HepG2 (cell line): ENCODE data around the gene MED9. TPM values are rescaled to one million over a fixed set of nuclear protein-coding genes. Genes with fewer than 3 reads are reported as not detected.
A peak's percentile ranks its signal among the peaks of the same experiment; 100 is the strongest.

Experiments
- CBX2 ChIP-seq, 2 experiments: fragments of 200-600 bp in 1 of 2; sonication (generic); formaldehyde crosslinking in 1 of 2; IDR thresholded peaks; 2 replicates each; pipeline versions ENCODE4 v1.7.0 to v1.8.1; 2018 to 2022; ENCODE audit warnings: low read depth in 2 of 2, low read length in 1 of 2, mild to moderate bottlenecking in 1 of 2, missing genetic modification reagents in 1 of 2
- ERF ChIP-seq: IDR thresholded peaks from 2 replicates; pipeline ENCODE4 v1.6.1; 2018; ENCODE audit warnings: missing biosample characterization, missing genetic modification reagents
- FOXA3 ChIP-seq: IDR thresholded peaks from 2 replicates; pipeline ENCODE4 v1.6.1; 2016; ENCODE audit warnings: missing genetic modification reagents, missing compliant biosample characterization
- HOXA7 ChIP-seq: sonication (generic); formaldehyde crosslinking; IDR thresholded peaks from 2 replicates; pipeline ENCODE4 v1.8.1; 2022; ENCODE audit warnings: mild to moderate bottlenecking, missing genetic modification reagents, moderate library complexity
- KAT7 ChIP-seq: IDR thresholded peaks from 2 replicates; pipeline ENCODE4 v1.6.1; 2018; ENCODE audit warnings: borderline replicate concordance, missing compliant biosample characterization
- KDM1A ChIP-seq: IDR thresholded peaks from 2 replicates; pipeline ENCODE4 v1.6.1; 2016; ENCODE audit warnings: missing compliant biosample characterization
- KDM6A ChIP-seq: IDR thresholded peaks from 2 replicates; pipeline ENCODE4 v1.6.1; 2016; ENCODE audit warnings: low read depth
- KIAA2018 ChIP-seq: sonication (generic); formaldehyde crosslinking; IDR thresholded peaks from 2 replicates; pipeline ENCODE4 v1.5.0; 2020; ENCODE audit warnings: mild to moderate bottlenecking, missing genetic modification reagents, borderline replicate concordance
- NAIF1 ChIP-seq: sonication (generic); formaldehyde crosslinking; IDR thresholded peaks from 2 replicates; pipeline ENCODE4 v1.5.0; 2020; ENCODE audit warnings: mild to moderate bottlenecking, missing genetic modification reagents, borderline replicate concordance
- PATZ1 ChIP-seq: sonication (generic); formaldehyde crosslinking; IDR thresholded peaks from 2 replicates; pipeline ENCODE4 v1.4.0; 2020; ENCODE audit warnings: missing genetic modification reagents
- RAD51 ChIP-seq: fragments of 450-650 bp; IDR thresholded peaks from 2 replicates; pipeline ENCODE4 v1.6.1; 2016; ENCODE audit warnings: borderline replicate concordance
- REPIN1 ChIP-seq: sonication (generic); formaldehyde crosslinking; IDR thresholded peaks from 2 replicates; pipeline ENCODE4 v1.8.0; 2022; ENCODE audit warnings: missing genetic modification reagents, low read depth, mild to moderate bottlenecking, borderline replicate concordance
- RFXANK ChIP-seq: IDR thresholded peaks from 2 replicates; pipeline ENCODE4 v1.6.1; 2016
- SNAPC2 ChIP-seq: sonication (generic); formaldehyde crosslinking; IDR thresholded peaks from 2 replicates; pipeline ENCODE4 v1.8.1; 2022; ENCODE audit warnings: mild to moderate bottlenecking, missing genetic modification reagents
- TAF1 ChIP-seq: sonication (generic); formaldehyde crosslinking; IDR thresholded peaks from 2 replicates; pipeline ENCODE4 v1.4.0; 2020; ENCODE audit warnings: missing genetic modification reagents
- ZNF282 ChIP-seq: fragments of 450-650 bp; IDR thresholded peaks from 2 replicates; pipeline ENCODE4 v1.6.1; 2018; ENCODE audit not compliant: partially characterized antibody
- ZNF30 ChIP-seq: sonication (generic); formaldehyde crosslinking; IDR thresholded peaks from 2 replicates; pipeline ENCODE4 v1.5.0; 2020; ENCODE audit warnings: mild to moderate bottlenecking, missing genetic modification reagents
- ZNF550 ChIP-seq: sonication (generic); formaldehyde crosslinking; IDR thresholded peaks from 2 replicates; pipeline ENCODE4 v1.4.0; 2020; ENCODE audit warnings: mild to moderate bottlenecking, missing genetic modification reagents, borderline replicate concordance
- polyA plus RNA-seq, 8 experiments: library from polyadenylated mRNA; depleted of rRNA in 3 of 8; stranded (reverse) in 7 of 8; unstranded in 1 of 8; fragments of >200 nt; fragmentation: Illumina TruSeq in 4 of 8; extraction: Trizol in 4 of 8; gene quantifications; 2 replicates each; pipeline versions ENCODE4 v1.2.1 to v1.2.3, GENCODE V29; 2011 to 2016; ENCODE audit warnings: low read depth in 4 of 8, missing spikeins in 1 of 8, mixed read lengths in 1 of 8; ENCODE audit not compliant: insufficient read depth in 1 of 8
- total RNA-seq, 5 experiments: library from RNA; depleted of rRNA; stranded (reverse); fragments of >200 nt; fragmentation: Illumina TruSeq; extraction: Trizol; gene quantifications; 2 replicates each; pipeline ENCODE4 v1.2.3, GENCODE V29; 2016; ENCODE audit warnings: low read depth in 1 of 5
- TF ChIP-seq, protein P1 (sequence below): IDR thresholded peaks from 2 replicates; pipeline ENCODE4 v1.6.1; 2016; ENCODE audit warnings: missing compliant biosample characterization, missing genetic modification reagents, borderline replicate concordance

The MED9 gene
- total and polyA plus RNA-seq, 2 of the 13 experiments (the other 11 are each of a cell fraction or from before 2014, with no cell fraction given): 11.9 to 15.1 TPM

GRCh38 chr17:17496189-17497064, 19.6 kb downstream of the MED9 start, which contains the start of gene RASD1 (continued):
- TF ChIP-seq PATZ1 (peak; percentile 83), TAF1 (CRISPR knock-in tag) (peak; percentile 66), RAD51 (no peak), ZNF30 (CRISPR knock-in tag) (no peak), ERF (CRISPR knock-in tag) (0 out of 2 replicates have a peak, but pooled peaks have one; percentile 36), RFXANK (CRISPR knock-in tag) (no peak), CBX2 (IDR thresholded peaks at IDR 0.05; ENCODE audit: low read depth, low read length) (no peak), CBX2 (CRISPR knock-in tag; IDR thresholded peaks at IDR 0.05; ENCODE audit: low read depth) (no peak), NAIF1 (CRISPR knock-in tag) (no peak), REPIN1 (peak; percentile 60), FOXA3 (CRISPR knock-in tag) (0 out of 2 replicates have a peak, but pooled peaks have one; percentile 19), SNAPC2 (CRISPR knock-in tag) (no peak), KDM6A (CRISPR knock-in tag) (no peak), HOXA7 (CRISPR knock-in tag) (no peak), ZNF282 (no peak), KIAA2018 (CRISPR knock-in tag) (no peak), KDM1A (no peak), KAT7 (no peak; the same call in 1 of the 2 replicates), ZNF550 (CRISPR knock-in tag) (no peak)
- TF ChIP-seq, protein P1, sequence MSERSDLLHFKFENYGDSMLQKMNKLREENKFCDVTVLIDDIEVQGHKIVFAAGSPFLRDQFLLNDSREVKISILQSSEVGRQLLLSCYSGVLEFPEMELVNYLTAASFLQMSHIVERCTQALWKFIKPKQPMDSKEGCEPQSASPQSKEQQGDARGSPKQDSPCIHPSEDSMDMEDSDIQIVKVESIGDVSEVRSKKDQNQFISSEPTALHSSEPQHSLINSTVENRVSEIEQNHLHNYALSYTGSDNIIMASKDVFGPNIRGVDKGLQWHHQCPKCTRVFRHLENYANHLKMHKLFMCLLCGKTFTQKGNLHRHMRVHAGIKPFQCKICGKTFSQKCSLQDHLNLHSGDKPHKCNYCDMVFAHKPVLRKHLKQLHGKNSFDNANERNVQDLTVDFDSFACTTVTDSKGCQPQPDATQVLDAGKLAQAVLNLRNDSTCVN: 0 out of 2 replicates have a peak, but pooled peaks have one; percentile 12
